K562 (cell line): Measurements from ENCODE around the gene SCAMP1. TPM values are rescaled to one million over a fixed set of nuclear protein-coding genes. Genes with fewer than 3 reads are reported as not detected.

Experiments used
- ATAC-seq: fragments of 200-7000 bp; cut with Tn5 transposase; 3 replicates; pipeline ENCODE4 v1.9.1; 2020; ENCODE audit warnings: moderate library complexity
- BruUV-seq: library from RNA; stranded (reverse); fragments of 400-500 nt; replicated peaks from 2 replicates; lab custom pipeline; 2021; lab: Mats Ljungman, UMichigan
- CTCF ChIA-PET: fragments of 300-600 bp; formaldehyde crosslinking; extraction: SDS; loops from one replicate; lab custom pipeline; 2021; ENCODE audit warnings: low intra/inter-chr PET ratio; lab: Yijun Ruan, JAX
- POLR2A ChIA-PET: fragments of 300-600, 350-650 bp; sonication (Branson Sonifier 250); formaldehyde crosslinking; extraction: SDS; loops from one replicate; lab custom pipeline; 2021; ENCODE audit warnings: antibody characterized with exemption, inconsistent platforms; lab: Yijun Ruan, JAX
- DNase-seq, 4 experiments: peaks; one replicate each; pipeline versions ENCODE4 v3.0.0 to v3.0.0-alpha.2; 2011 to 2018; ENCODE audit warnings: low spot score in 3 of 4, mixed read lengths in 3 of 4; ENCODE audit errors: extremely low read depth in 1 of 4
- FAIRE-seq: peaks from 2 replicates; lab custom pipeline; 2011; peaks lifted over from hg19 to GRCh38; lab: Jason Lieb, UNC
- H2AFZ ChIP-seq: 2 replicates; pipeline ENCODE4 v1.6.0; 2011; ENCODE audit warnings: low read depth, low read length, control low read depth, inconsistent platforms
- H3K27ac ChIP-seq: fragments of 200-600 bp; 3 replicates; pipeline ENCODE4 v1.8.0; 2011; ENCODE audit warnings: low read depth, mild to moderate bottlenecking, control low read depth, inconsistent platforms, low read length, moderate library complexity, mixed read lengths; ENCODE audit errors: extremely low read depth
- H3K27me3 ChIP-seq, 2 experiments: fragments of 300-600 bp in 1 of 2; 2 replicates in 1 of 2; 3 replicates in 1 of 2; pipeline versions ENCODE4 v1.6.0 to v1.8.0; 2011; ENCODE audit warnings: inconsistent platforms in 2 of 2, low read length in 2 of 2, mild to moderate bottlenecking in 1 of 2, mixed read lengths in 1 of 2, moderate library complexity in 1 of 2; ENCODE audit not compliant: control insufficient read depth in 2 of 2, insufficient read depth in 2 of 2
- H3K36me3 ChIP-seq: fragments of 300-600 bp; 3 replicates; pipeline ENCODE4 v1.8.0; 2011; ENCODE audit warnings: mild to moderate bottlenecking, low read length, inconsistent platforms; ENCODE audit not compliant: control insufficient read depth, insufficient read depth
- H3K4me1 ChIP-seq, 2 experiments: fragments of 200-600 bp in 1 of 2; replicated peaks in 1 of 2; 2 replicates in 1 of 2; 3 replicates in 1 of 2; pipeline versions ENCODE4 v1.5.1 to v1.8.0; 2011; ENCODE audit warnings: inconsistent platforms in 2 of 2, low read length in 2 of 2, mild to moderate bottlenecking in 1 of 2, mixed read lengths in 1 of 2, moderate library complexity in 1 of 2; ENCODE audit not compliant: control insufficient read depth in 2 of 2, insufficient read depth in 2 of 2
- H3K4me2 ChIP-seq: 2 replicates; pipeline ENCODE4 v1.6.1; 2011; ENCODE audit warnings: low read length, control low read depth, inconsistent platforms, mixed read lengths; ENCODE audit not compliant: insufficient read depth
- H3K4me3 ChIP-seq: fragments of 200-600 bp; sonication (generic), shearing (Covaris generic); 2 replicates; pipeline ENCODE4 v1.5.1; 2016; ENCODE audit warnings: control low read depth, inconsistent platforms
- H3K79me2 ChIP-seq: fragments of 200-600 bp; 3 replicates; pipeline ENCODE4 v1.8.0; 2011; ENCODE audit warnings: low read length, inconsistent platforms; ENCODE audit not compliant: control insufficient read depth, insufficient read depth
- H3K9ac ChIP-seq, 2 experiments: 2 replicates each; pipeline versions ENCODE4 v1.6.0 to v1.6.1; 2011; ENCODE audit warnings: low read depth in 2 of 2, low read length in 2 of 2, control low read depth in 1 of 2, inconsistent platforms in 1 of 2, mild to moderate bottlenecking in 1 of 2, mixed read lengths in 1 of 2; ENCODE audit not compliant: insufficient read depth in 1 of 2
- H3K9me1 ChIP-seq: one replicate; pipeline ENCODE4 v1.6.0; 2011; ENCODE audit warnings: inconsistent platforms, mild to moderate bottlenecking, low read length, moderate library complexity; ENCODE audit not compliant: control insufficient read depth, insufficient read depth
- H3K9me3 ChIP-seq: replicated peaks from 2 replicates; pipeline ENCODE4 v1.5.1; 2011; ENCODE audit warnings: low read depth, low read length, inconsistent platforms; ENCODE audit not compliant: control insufficient read depth, insufficient read depth
- H4K20me1 ChIP-seq: replicated peaks from 2 replicates; pipeline ENCODE4 v1.6.1; 2011; ENCODE audit warnings: low read length, inconsistent platforms, mixed read lengths; ENCODE audit not compliant: control insufficient read depth, insufficient read depth
- CREM ChIP-seq: IDR thresholded peaks from 2 replicates; pipeline ENCODE4 v1.6.1; 2014; ENCODE audit warnings: antibody characterized with exemption, low read depth
- GABPB2 ChIP-seq: fragments of 250-450 bp; sonication (Bioruptor Pico); conservative IDR thresholded peaks from 2 replicates; pipeline ENCODE4 v1.5.1; 2021; ENCODE audit warnings: mild to moderate bottlenecking
- HNRNPUL1 ChIP-seq: fragments of 200-400 bp; formaldehyde crosslinking; IDR thresholded peaks from 2 replicates; pipeline ENCODE4 v1.6.1; 2017; ENCODE audit warnings: low read length
- NRF1 ChIP-seq, 2 experiments: fragments of 450-650 bp; IDR thresholded peaks in 1 of 2; conservative IDR thresholded peaks in 1 of 2; 2 replicates each; pipeline ENCODE4 v1.6.1; 2014; ENCODE audit warnings: mild to moderate bottlenecking in 2 of 2
- PHF21A ChIP-seq: fragments of 450-650 bp; IDR thresholded peaks from 2 replicates; pipeline ENCODE4 v1.6.1; 2017; ENCODE audit warnings: low read depth, borderline replicate concordance
- SMAD3 ChIP-seq: fragments of 450-650 bp; formaldehyde crosslinking; conservative IDR thresholded peaks from 2 replicates; pipeline ENCODE4 v1.4.0; 2020; ENCODE audit warnings: mild to moderate bottlenecking
- TSC22D4 ChIP-seq: fragments of 450-650 bp; IDR thresholded peaks from 2 replicates; pipeline ENCODE4 v1.6.1; 2016; ENCODE audit warnings: missing genetic modification characterization, missing biosample characterization, control low read depth
- ZFP30 ChIP-seq: fragments of 250-450 bp; sonication (Bioruptor Pico); IDR thresholded peaks from 2 replicates; pipeline ENCODE4 v1.8.0; 2022; ENCODE audit warnings: moderate library complexity, mild to moderate bottlenecking, inconsistent platforms, borderline replicate concordance
- in situ Hi-C: fragments of 300-500 bp; cut with MboI; formaldehyde crosslinking; loops from 4 replicates; pipeline ENCODE4 v1.15.0; 2018; ENCODE audit warnings: inconsistent platforms, mixed read lengths
- intact Hi-C: fragments of 100-400 bp; cut with micrococcal nuclease; formaldehyde crosslinking; loops from 2 replicates; pipeline ENCODE4 v1.14.2; 2022
- polyA plus RNA-seq, 8 experiments: library from polyadenylated mRNA; depleted of rRNA in 4 of 8; stranded (reverse) in 5 of 8; unstranded in 3 of 8; fragments of >200 nt; fragmentation: Nextera tagmentation in 2 of 8; fragmentation: Illumina TruSeq in 1 of 8; extraction: Ambion mirVana in 2 of 8; extraction: Trizol in 1 of 8; gene quantifications; 2 replicates each; pipeline versions ENCODE4 v1.2.1 to v1.2.3, GENCODE V29; 2011 to 2014; ENCODE audit warnings: inconsistent platforms in 1 of 8, missing spikeins in 1 of 8
- total RNA-seq, 7 experiments: library from RNA; depleted of rRNA in 6 of 7; stranded (reverse); fragments of >200 nt in 6 of 7; fragmentation: Illumina TruSeq in 2 of 7; extraction: Trizol in 2 of 7; gene quantifications; 2 replicates each; pipeline versions ENCODE4 v1.2.1 to v1.2.3, GENCODE V29; 2011 to 2021; ENCODE audit warnings: low replicate concordance in 1 of 7
- TF ChIP-seq, protein P1 (sequence below): fragments of 450-650 bp; formaldehyde crosslinking; IDR thresholded peaks from 2 replicates; pipeline ENCODE4 v1.4.0; 2022; ENCODE audit warnings: missing genetic modification characterization
- TF ChIP-seq, protein P2 (sequence below): sonication (generic); formaldehyde crosslinking; IDR thresholded peaks from 2 replicates; pipeline ENCODE4 v1.8.0; 2022; ENCODE audit warnings: mild to moderate bottlenecking, missing genetic modification reagents
- TF ChIP-seq, protein P3 (sequence below): fragments of 450-650 bp; IDR thresholded peaks from 2 replicates; pipeline ENCODE4 v1.6.1; 2016; ENCODE audit warnings: low read depth, mild to moderate bottlenecking, moderate library complexity
- TF ChIP-seq, protein P4 (sequence below), 2 experiments: IDR thresholded peaks; 2 replicates each; pipeline ENCODE4 v1.6.1; 2012; ENCODE audit warnings: improper control_type of control experiment in 2 of 2, low read depth in 2 of 2, low read length in 2 of 2, borderline replicate concordance in 1 of 2
- TF ChIP-seq, protein P5 (sequence below): fragments of 250-450 bp; sonication (Bioruptor Pico); IDR thresholded peaks from 2 replicates; pipeline ENCODE4 v1.8.0; 2022; ENCODE audit warnings: inconsistent platforms

The SCAMP1 gene
- total and polyA plus RNA-seq, 9 of the 15 experiments (the other 6 are each of a cell fraction or from before 2014, with no cell fraction given), result 5.4 to 23.9 (median 13.8) TPM

DNA sequence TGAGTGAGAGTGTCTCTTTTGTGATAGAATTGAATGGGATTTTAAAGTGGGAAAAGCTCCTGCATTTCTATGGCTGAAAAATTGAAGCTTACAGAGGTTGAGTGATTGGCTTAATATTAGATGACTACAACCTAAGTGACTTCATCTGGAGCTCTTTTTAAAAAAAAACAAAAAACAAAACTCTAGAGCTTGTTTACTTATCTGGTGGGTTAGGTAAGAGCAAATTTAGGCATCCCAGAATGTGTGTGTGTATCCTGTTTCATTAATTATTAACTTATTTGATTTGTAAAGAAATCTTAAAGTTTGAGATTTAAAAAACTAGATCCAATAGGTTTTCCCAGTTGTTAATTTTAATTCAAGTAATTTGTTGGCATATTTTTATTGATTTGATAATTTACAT lies 60.1 kb downstream of the SCAMP1 start:
- no peaks in the 10 kb centered on the region for H3K9me3 ChIP-seq
- no peaks in the 10 kb centered on the region for H3K4me1 ChIP-seq
- FAIRE-seq (no peak), ATAC-seq (no peak), DNase-seq (no peak)
- H3K9ac ChIP-seq, result no peak overlapping the region
- ChIA-PET CTCF (no interaction called here), POLR2A (no interaction called here)
- H3K4me2 ChIP-seq, result no peak overlapping the region
- no peak overlapping the region for H3K4me3 ChIP-seq
- H3K79me2 ChIP-seq, result no peaks in the 10 kb centered on the region
- no peaks in the 10 kb centered on the region for H4K20me1 ChIP-seq
- BruUV-seq, result no TSS peak
- no peak overlapping the region for H2AFZ ChIP-seq
- in situ Hi-C loops (no loop called here), intact Hi-C loops (no loop called here)
- H3K36me3 ChIP-seq, result peaks cover 14% of the 10 kb centered on the region
- no peak overlapping the region for H3K27ac ChIP-seq
- no peaks in the 10 kb centered on the region for H3K27me3 ChIP-seq
- no peaks in the 10 kb centered on the region for H3K9me1 ChIP-seq
- TF ChIP-seq NRF1 (conservative IDR thresholded peaks at IDR 0.05 in 1 of 2, IDR thresholded peaks at IDR 0.05 in 1 of 2), result no peak
- TF ChIP-seq, protein P1, sequence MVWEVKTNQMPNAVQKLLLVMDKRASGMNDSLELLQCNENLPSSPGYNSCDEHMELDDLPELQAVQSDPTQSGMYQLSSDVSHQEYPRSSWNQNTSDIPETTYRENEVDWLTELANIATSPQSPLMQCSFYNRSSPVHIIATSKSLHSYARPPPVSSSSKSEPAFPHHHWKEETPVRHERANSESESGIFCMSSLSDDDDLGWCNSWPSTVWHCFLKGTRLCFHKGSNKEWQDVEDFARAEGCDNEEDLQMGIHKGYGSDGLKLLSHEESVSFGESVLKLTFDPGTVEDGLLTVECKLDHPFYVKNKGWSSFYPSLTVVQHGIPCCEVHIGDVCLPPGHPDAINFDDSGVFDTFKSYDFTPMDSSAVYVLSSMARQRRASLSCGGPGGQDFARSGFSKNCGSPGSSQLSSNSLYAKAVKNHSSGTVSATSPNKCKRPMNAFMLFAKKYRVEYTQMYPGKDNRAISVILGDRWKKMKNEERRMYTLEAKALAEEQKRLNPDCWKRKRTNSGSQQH (CRISPR knock-in tag), result no peak
- no peak for TF ChIP-seq SMAD3 (CRISPR knock-in tag)
- TF ChIP-seq ZFP30 (CRISPR knock-in tag), result no peak
- TF ChIP-seq TSC22D4 (tag), result no peak
- TF ChIP-seq CREM, result no peak
- TF ChIP-seq, protein P2, sequence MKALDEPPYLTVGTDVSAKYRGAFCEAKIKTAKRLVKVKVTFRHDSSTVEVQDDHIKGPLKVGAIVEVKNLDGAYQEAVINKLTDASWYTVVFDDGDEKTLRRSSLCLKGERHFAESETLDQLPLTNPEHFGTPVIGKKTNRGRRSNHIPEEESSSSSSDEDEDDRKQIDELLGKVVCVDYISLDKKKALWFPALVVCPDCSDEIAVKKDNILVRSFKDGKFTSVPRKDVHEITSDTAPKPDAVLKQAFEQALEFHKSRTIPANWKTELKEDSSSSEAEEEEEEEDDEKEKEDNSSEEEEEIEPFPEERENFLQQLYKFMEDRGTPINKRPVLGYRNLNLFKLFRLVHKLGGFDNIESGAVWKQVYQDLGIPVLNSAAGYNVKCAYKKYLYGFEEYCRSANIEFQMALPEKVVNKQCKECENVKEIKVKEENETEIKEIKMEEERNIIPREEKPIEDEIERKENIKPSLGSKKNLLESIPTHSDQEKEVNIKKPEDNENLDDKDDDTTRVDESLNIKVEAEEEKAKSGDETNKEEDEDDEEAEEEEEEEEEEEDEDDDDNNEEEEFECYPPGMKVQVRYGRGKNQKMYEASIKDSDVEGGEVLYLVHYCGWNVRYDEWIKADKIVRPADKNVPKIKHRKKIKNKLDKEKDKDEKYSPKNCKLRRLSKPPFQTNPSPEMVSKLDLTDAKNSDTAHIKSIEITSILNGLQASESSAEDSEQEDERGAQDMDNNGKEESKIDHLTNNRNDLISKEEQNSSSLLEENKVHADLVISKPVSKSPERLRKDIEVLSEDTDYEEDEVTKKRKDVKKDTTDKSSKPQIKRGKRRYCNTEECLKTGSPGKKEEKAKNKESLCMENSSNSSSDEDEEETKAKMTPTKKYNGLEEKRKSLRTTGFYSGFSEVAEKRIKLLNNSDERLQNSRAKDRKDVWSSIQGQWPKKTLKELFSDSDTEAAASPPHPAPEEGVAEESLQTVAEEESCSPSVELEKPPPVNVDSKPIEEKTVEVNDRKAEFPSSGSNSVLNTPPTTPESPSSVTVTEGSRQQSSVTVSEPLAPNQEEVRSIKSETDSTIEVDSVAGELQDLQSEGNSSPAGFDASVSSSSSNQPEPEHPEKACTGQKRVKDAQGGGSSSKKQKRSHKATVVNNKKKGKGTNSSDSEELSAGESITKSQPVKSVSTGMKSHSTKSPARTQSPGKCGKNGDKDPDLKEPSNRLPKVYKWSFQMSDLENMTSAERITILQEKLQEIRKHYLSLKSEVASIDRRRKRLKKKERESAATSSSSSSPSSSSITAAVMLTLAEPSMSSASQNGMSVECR (CRISPR knock-in tag), result no peak
- TF ChIP-seq HNRNPUL1, result no peak
- TF ChIP-seq GABPB2 (CRISPR knock-in tag), result no peak
- TF ChIP-seq, protein P3, sequence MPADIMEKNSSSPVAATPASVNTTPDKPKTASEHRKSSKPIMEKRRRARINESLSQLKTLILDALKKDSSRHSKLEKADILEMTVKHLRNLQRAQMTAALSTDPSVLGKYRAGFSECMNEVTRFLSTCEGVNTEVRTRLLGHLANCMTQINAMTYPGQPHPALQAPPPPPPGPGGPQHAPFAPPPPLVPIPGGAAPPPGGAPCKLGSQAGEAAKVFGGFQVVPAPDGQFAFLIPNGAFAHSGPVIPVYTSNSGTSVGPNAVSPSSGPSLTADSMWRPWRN, result no peak
- TF ChIP-seq, protein P4, sequence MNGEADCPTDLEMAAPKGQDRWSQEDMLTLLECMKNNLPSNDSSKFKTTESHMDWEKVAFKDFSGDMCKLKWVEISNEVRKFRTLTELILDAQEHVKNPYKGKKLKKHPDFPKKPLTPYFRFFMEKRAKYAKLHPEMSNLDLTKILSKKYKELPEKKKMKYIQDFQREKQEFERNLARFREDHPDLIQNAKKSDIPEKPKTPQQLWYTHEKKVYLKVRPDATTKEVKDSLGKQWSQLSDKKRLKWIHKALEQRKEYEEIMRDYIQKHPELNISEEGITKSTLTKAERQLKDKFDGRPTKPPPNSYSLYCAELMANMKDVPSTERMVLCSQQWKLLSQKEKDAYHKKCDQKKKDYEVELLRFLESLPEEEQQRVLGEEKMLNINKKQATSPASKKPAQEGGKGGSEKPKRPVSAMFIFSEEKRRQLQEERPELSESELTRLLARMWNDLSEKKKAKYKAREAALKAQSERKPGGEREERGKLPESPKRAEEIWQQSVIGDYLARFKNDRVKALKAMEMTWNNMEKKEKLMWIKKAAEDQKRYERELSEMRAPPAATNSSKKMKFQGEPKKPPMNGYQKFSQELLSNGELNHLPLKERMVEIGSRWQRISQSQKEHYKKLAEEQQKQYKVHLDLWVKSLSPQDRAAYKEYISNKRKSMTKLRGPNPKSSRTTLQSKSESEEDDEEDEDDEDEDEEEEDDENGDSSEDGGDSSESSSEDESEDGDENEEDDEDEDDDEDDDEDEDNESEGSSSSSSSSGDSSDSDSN (IDR thresholded peaks at IDR 0.05; ENCODE audit: borderline replicate concordance in 1 of 2, low read depth in 2 of 2, low read length in 2 of 2), result no peak
- TF ChIP-seq, protein P5, sequence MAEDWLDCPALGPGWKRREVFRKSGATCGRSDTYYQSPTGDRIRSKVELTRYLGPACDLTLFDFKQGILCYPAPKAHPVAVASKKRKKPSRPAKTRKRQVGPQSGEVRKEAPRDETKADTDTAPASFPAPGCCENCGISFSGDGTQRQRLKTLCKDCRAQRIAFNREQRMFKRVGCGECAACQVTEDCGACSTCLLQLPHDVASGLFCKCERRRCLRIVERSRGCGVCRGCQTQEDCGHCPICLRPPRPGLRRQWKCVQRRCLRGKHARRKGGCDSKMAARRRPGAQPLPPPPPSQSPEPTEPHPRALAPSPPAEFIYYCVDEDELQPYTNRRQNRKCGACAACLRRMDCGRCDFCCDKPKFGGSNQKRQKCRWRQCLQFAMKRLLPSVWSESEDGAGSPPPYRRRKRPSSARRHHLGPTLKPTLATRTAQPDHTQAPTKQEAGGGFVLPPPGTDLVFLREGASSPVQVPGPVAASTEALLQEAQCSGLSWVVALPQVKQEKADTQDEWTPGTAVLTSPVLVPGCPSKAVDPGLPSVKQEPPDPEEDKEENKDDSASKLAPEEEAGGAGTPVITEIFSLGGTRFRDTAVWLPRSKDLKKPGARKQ (CRISPR knock-in tag), result no peak
- no peak for TF ChIP-seq PHF21A
